ENCODE data around the gene ELMO3. TPM values are rescaled to one million over a fixed set of nuclear protein-coding genes. Genes with fewer than 3 reads are reported as not detected.

The ELMO3 gene
- total RNA-seq, 1 experiment from 2014 or later: 45.8 TPM

DNA sequence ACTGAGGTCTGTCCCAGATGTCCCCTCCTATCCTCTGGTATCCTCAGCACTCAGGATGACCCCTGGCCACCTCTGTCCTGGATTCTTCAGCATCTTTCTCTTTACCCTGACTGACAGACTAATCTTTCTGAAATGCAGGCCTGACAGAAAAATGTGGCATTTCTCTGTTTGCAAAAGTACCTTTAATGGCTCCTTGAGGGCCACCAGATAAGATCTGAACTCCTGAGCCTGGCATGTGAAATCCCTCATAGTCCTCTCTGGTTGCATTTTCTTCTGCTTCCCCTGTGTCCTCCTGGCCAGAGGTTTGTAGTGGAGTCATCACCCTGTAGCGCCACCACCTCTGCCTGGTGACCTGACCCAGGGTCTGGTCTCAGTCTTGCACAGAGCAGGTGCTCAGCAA is 2.0 kb upstream of the ELMO3 start:
- Histone ChIP-seq H3K9ac (ENCODE audit: low read length) (no peak overlapping the region), H3K4me3 (replicated peaks in 1 of 2; ENCODE audit: low read depth in 1 of 2, low read length in 2 of 2) (no peak overlapping the region), H3K9me3 (ENCODE audit: control insufficient read depth in 1 of 2, insufficient read depth in 1 of 2, low read depth in 1 of 2, low read length in 2 of 2) (no peaks in the 10 kb centered on the region), H3K79me2 (ENCODE audit: insufficient read depth, low read length) (peaks cover 58% of the 10 kb centered on the region), H3K36me3 (ENCODE audit: control insufficient read depth in 1 of 2, insufficient read depth in 2 of 2, low read length in 2 of 2) (peaks cover 28 to 45% of the 10 kb centered on the region in 2 experiments; a peak in 3 of 4 replicates), H4K20me1 (ENCODE audit: insufficient read depth) (no peaks in the 10 kb centered on the region; the same call in 1 of the 2 replicates), H3K4me1 (ENCODE audit: control insufficient read depth in 1 of 2, insufficient read depth in 2 of 2, low read length in 2 of 2) (peaks cover 22 to 47% of the 10 kb centered on the region in 2 experiments), H3K4me2 (ENCODE audit: low read length) (no peak overlapping the region), H3K27me3 (ENCODE audit: insufficient read depth, low read length) (no peaks in the 10 kb centered on the region), H2AFZ (ENCODE audit: low read depth, low read length, poor library complexity, severe bottlenecking) (no peak overlapping the region), H3K27ac (ENCODE audit: low read depth, low read length) (peak overlapping the region; percentile 99; the same call in 1 of the 2 replicates), H3K9me2 (ENCODE audit: insufficient read depth) (no peaks in the 10 kb centered on the region)
- CTCF ChIA-PET: interaction anchor here (1.8 kb wide), 1 partner anchor 42 kb away, joined by 5 read pairs; no protein-coding TSS in a partner anchor
- ATAC-seq (no peak), DNase-seq (ENCODE audit: low read depth, low spot score) (no peak)
- intact Hi-C loops (cut with micrococcal nuclease): no loop called here
- RAD21 ChIA-PET (ENCODE audit: low non-redundant PET in 1 of 2, low total read pairs in 2 of 2, uncharacterized antibody in 2 of 2, unreplicated experiment in 2 of 2): no interaction called here
- TF ChIP-seq, protein P1, sequence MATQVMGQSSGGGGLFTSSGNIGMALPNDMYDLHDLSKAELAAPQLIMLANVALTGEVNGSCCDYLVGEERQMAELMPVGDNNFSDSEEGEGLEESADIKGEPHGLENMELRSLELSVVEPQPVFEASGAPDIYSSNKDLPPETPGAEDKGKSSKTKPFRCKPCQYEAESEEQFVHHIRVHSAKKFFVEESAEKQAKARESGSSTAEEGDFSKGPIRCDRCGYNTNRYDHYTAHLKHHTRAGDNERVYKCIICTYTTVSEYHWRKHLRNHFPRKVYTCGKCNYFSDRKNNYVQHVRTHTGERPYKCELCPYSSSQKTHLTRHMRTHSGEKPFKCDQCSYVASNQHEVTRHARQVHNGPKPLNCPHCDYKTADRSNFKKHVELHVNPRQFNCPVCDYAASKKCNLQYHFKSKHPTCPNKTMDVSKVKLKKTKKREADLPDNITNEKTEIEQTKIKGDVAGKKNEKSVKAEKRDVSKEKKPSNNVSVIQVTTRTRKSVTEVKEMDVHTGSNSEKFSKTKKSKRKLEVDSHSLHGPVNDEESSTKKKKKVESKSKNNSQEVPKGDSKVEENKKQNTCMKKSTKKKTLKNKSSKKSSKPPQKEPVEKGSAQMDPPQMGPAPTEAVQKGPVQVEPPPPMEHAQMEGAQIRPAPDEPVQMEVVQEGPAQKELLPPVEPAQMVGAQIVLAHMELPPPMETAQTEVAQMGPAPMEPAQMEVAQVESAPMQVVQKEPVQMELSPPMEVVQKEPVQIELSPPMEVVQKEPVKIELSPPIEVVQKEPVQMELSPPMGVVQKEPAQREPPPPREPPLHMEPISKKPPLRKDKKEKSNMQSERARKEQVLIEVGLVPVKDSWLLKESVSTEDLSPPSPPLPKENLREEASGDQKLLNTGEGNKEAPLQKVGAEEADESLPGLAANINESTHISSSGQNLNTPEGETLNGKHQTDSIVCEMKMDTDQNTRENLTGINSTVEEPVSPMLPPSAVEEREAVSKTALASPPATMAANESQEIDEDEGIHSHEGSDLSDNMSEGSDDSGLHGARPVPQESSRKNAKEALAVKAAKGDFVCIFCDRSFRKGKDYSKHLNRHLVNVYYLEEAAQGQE (IDR thresholded peaks at IDR 0.05; ENCODE audit: low read depth): no peak
- no peak for TF ChIP-seq CBX3 (IDR thresholded peaks at IDR 0.05; ENCODE audit: low read depth)
- TF ChIP-seq POLR2A (IDR thresholded peaks at IDR 0.05; ENCODE audit: borderline replicate concordance, extremely low read depth, insufficient read depth, insufficient read length): no peak
- no peak for TF ChIP-seq FOSL1 (IDR thresholded peaks at IDR 0.05; ENCODE audit: low read depth)
- TF ChIP-seq JUND (IDR thresholded peaks at IDR 0.05): no peak
- TF ChIP-seq EGR1 (IDR thresholded peaks at IDR 0.05; ENCODE audit: low read depth): no peak
- TF ChIP-seq POLR2AphosphoS5 (IDR thresholded peaks at IDR 0.05; ENCODE audit: low read depth, low read length): no peak
- no peak for TF ChIP-seq ELF1 (IDR thresholded peaks at IDR 0.05; ENCODE audit: borderline replicate concordance, low read depth)
- no peak for TF ChIP-seq TCF7L2 (IDR thresholded peaks at IDR 0.05; ENCODE audit: borderline replicate concordance, extremely low read depth, insufficient read depth, insufficient read length)
- no peak for TF ChIP-seq RAD21 (IDR thresholded peaks at IDR 0.05; ENCODE audit: low read depth)
- no peak for TF ChIP-seq YY1 (IDR thresholded peaks at IDR 0.05; ENCODE audit: extremely low read depth, insufficient replicate concordance, low read depth, low read length)
- TF ChIP-seq, protein P2, sequence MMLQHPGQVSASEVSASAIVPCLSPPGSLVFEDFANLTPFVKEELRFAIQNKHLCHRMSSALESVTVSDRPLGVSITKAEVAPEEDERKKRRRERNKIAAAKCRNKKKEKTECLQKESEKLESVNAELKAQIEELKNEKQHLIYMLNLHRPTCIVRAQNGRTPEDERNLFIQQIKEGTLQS (IDR thresholded peaks at IDR 0.05): no peak
- TF ChIP-seq CTCF (IDR thresholded peaks at IDR 0.05 in 2 of 3, conservative IDR thresholded peaks at IDR 0.05 in 1 of 3; ENCODE audit: borderline replicate concordance in 1 of 3, insufficient read depth in 1 of 3, low read depth in 2 of 3, low read length in 2 of 3): no peak
- no peak for TF ChIP-seq MAX (IDR thresholded peaks at IDR 0.05)
- TF ChIP-seq ZBTB33 (IDR thresholded peaks at IDR 0.05; ENCODE audit: extremely low read depth, insufficient replicate concordance, low read length): no peak
- TF ChIP-seq SP1 (IDR thresholded peaks at IDR 0.05; ENCODE audit: low read depth): no peak
- TF ChIP-seq EZH2phosphoT487 (IDR thresholded peaks at IDR 0.05; ENCODE audit: borderline replicate concordance): no peak
- no peak for TF ChIP-seq CEBPB (IDR thresholded peaks at IDR 0.05; ENCODE audit: low read depth)
- TF ChIP-seq SRF (IDR thresholded peaks at IDR 0.05; ENCODE audit: low read depth): no peak
- no peak for TF ChIP-seq ZNF274 (IDR thresholded peaks at IDR 0.05; ENCODE audit: low read depth, low read length)
- POLR2A ChIA-PET: no interaction called here
- no TSS peak for BruUV-seq (replicated peaks)

Data from HCT116 (cell line).